Cardiac fibroblast (primary cell): ENCODE measurements around the gene PROX1.

Experiments used
- DNase-seq, 2 donors: peaks; one replicate each; pipeline versions ENCODE4 v3.0.0 to v3.0.0-alpha.2; 2010; ENCODE audit warnings: low read depth in 2 of 2
- H3K4me3 ChIP-seq, 2 donors: replicated peaks in 1 of 2; 1 replicate in 1 of 2; 2 replicates in 1 of 2; pipeline ENCODE4 v1.5.1; 2011; ENCODE audit warnings: low read depth in 2 of 2, low read length in 2 of 2, mild to moderate bottlenecking in 2 of 2, moderate library complexity in 1 of 2
- CTCF ChIP-seq: IDR thresholded peaks from one replicate; pipeline ENCODE4 v1.5.1; 2011; ENCODE audit warnings: low read depth, mild to moderate bottlenecking, low read length, inconsistent platforms

Gene PROX1

GRCh38 chr1:214039394-214040018 is 51.7 kb downstream of the PROX1 start:
- TF ChIP-seq CTCF: no peak

GRCh38 chr1:214043167-214043566 is 55.4 kb downstream of the PROX1 start:
- no peak for DNase-seq
- H3K4me3 ChIP-seq: no peak overlapping the region
- no peak for TF ChIP-seq CTCF

More at GRCh38 chr1:214039394-214040018, 51.7 kb downstream of the PROX1 start:
- H3K4me3 ChIP-seq: no peak overlapping the region
- DNase-seq: no peak

DNA sequence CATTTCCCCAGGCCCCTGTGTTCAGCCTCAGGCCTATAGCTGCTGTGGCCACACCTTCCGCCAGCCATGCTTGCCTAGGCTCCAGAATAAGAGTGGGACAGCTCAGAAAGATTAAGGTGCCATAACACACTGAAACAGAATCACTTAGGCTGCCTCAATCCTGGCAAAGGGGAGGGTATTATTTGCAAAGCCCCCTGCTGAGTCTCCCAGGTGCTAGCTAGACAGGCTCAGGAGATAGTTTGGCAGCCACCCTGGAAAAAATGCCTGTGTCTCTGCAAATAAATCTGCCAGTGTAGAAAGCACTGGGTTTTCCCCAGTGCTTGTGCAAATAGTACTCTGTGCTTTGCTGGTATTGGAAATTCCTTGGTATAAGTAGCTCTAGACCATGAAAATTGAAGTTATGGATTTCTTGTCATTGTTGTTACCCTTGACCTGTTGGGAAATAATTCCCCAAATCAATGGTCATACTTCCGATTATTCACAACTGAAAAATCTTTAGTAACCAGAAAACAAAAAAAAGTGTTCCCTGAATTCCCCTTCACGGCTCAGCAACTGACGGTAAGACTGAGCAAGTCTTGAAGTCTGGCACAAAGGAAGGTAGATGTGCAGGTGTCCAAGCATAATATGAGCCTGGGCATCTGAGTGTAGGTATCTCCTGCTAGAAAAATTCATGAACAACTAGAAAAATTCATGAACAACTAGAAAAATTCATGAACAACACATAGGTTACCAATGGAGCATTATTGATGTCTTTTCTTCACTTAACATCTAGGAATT is 56.9 kb downstream of the PROX1 start:
- no peak overlapping the region for H3K4me3 ChIP-seq
- no peak for TF ChIP-seq CTCF
- DNase-seq: no peak

DNA sequence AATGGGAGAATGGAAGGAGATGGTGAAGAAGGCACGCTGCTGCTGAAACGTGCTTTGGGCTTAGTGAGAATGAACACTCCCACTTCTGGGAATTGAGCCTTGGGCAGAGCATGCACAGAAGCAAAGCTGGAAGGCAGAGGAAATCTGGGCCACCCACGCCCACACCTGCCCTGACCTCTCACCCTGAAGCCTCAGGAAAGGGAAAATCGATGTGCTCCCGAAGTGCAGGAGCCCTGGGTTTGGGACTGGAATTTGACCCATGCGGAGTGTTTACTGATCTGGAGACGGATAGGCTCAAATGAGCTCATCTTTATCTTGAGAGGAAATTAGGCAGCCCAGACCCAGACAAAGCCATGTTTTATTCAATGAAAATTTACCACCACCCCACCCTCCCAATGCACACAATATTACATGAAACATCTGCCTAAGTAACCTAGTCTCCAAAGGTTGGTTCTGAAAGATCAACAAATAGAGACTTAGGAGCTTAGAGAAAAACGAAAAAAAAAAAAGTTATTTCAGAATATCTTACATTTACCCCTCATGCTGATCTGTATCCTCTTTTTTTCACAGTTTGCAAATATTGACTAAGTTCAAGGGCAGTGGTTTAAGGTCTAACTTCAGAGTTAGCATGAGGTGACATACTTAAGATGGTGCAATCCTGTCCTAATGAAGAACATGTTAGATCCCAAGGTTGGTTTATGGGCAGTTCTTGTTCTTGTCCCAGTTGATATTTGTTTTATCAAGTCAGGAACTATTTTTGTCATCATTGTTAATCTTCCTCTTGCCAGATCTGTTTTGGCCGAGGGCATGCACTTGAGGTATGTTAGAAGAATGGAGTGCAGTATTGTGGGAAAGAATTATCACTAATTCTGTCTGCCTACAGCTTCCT is 63.0 kb downstream of the PROX1 start:
- H3K4me3 ChIP-seq: no peak overlapping the region
- no peak for DNase-seq
- no peak for TF ChIP-seq CTCF

- DNase-seq: no peak
- H3K4me3 ChIP-seq: no peak overlapping the region
- TF ChIP-seq CTCF: no peak
Measured at GRCh38 chr1:214051786-214052185, 64.0 kb downstream of the PROX1 start.

- DNase-seq: no peak
- H3K4me3 ChIP-seq: no peak overlapping the region
- no peak for TF ChIP-seq CTCF
Measured at GRCh38 chr1:214058076-214058475, 70.3 kb downstream of the PROX1 start.
